ENCODE results near the gene EEF1A1.

The EEF1A1 gene

GRCh38 chr6:73504160-73504559 is 16.7 kb downstream of the EEF1A1 start:
- no peak for DNase-seq

GRCh38 chr6:73503027-73503772 is 17.6 kb downstream of the EEF1A1 start:
- no peak for DNase-seq

DNA sequence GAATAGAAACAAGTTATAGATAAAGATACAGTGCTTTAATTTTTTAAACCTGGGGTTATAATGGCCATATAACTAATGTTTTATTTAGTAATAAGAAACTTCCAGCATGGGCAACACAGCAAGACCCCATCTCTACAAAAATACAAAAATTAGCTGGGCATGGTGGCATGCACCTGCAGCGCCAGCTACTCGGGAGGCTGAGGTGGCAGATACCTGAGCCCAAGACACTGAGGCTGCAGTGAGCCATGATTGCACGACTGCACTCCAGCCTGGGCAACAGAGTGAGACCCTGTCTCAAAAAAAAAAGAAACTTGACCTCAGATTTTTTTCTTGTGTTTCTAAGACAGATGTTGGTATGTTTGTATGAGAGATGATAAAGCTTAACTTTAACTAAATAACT is 22.9 kb downstream of the EEF1A1 start:
- no peak for DNase-seq

DNA sequence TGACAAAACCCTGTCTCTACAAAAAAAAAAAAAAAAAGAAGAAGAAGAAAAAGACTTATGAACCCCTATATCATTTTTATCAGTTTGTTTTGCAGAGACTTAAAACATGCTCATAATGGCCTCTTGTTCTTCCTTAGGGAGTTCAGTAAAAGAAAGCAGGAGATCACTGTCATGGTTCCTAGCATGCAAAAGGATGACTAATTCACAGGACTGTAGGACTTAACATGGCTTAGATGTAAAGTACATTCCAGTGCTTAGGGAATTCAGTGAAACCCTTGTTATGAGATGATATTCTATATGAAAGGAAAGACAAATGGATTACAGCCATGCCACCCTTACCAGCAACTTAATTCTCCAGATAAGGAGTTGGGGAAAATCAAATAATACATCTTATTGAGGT is 29.5 kb downstream of the EEF1A1 start:
- DNase-seq: peak; percentile 20

GRCh38 chr6:73487473-73487872 is 33.4 kb downstream of the EEF1A1 start:
- no peak for DNase-seq

DNA sequence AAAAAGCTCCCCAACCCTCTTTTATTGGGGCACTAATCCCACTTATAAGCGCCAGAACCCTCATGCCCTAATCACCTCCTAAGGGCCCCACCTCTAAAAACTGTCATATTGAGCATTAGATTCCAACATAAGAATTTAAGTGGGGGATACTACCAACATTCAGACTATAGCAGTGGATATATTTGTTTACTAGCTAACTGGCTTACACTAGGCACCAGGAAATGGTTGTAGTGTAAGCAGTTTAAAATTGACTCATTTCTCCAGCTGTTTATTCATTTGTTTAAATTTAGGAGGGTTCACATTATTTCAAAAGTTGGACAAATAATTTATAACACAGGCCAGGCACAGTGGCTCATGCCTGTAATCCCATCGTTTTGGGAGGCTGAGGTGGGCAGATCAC is 36.4 kb downstream of the EEF1A1 start:
- no peak for DNase-seq

GRCh38 chr6:73481969-73482368 is 38.9 kb downstream of the EEF1A1 start:
- DNase-seq: no peak

DNA sequence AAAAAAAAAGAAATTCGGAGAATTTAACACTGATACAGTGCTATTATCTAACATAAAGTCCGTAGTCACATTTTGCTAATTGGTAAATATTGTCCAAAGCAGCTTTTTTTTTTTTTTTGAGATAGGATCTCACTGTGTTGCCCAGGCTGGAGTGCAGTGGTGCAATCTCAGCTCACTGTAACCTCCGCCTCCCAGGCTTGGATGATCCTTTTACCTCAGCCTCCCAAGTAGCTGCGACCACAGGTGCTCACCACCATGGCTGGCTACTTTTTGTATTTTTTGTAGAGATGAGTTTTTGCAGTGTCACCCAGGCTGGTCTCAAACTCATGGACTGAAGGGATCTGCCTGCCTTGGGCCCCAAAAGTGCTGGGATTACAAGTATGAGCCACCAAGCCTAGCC is 43.4 kb downstream of the EEF1A1 start:
- DNase-seq: no peak

GRCh38 chr6:73476723-73477122 is 44.1 kb downstream of the EEF1A1 start:
- DNase-seq: no peak

- no peak for DNase-seq
Measured at GRCh38 chr6:73471686-73472290, 49.0 kb downstream of the EEF1A1 start.

All from fibroblast of skin of abdomen (primary cell).